CD4-positive, alpha-beta T cell (primary cell): ENCODE measurements around the gene STK24. TPM values are rescaled to one million over a fixed set of nuclear protein-coding genes. Genes with fewer than 3 reads are reported as not detected.

Experiments used
- ATAC-seq: fragments of 200-7000 bp; cut with Tn5 transposase; one replicate; pipeline ENCODE4 v1.10.0; 2022; ENCODE audit warnings: mild to moderate bottlenecking; ENCODE audit not compliant: poor library complexity
- CTCF ChIA-PET: fragments of 350-600 bp; sonication (Branson Sonifier 250); formaldehyde crosslinking; loops from one replicate; lab custom pipeline; 2021; ENCODE audit warnings: antibody characterized with exemption, inconsistent platforms; lab: Charles Lee
- POLR2A ChIA-PET: fragments of 350-600 bp; sonication (Branson Sonifier 250); formaldehyde crosslinking; loops from one replicate; lab custom pipeline; 2021; ENCODE audit warnings: antibody characterized with exemption, inconsistent platforms; lab: Charles Lee
- DNase-seq, 14 experiments: peaks; one replicate each; pipeline ENCODE4 v3.0.0-alpha.2; 2013 to 2020; ENCODE audit warnings: mixed read lengths in 2 of 14
- H3K27ac ChIP-seq, 2 donors: one replicate each; pipeline versions ENCODE4 v1.5.1 to v1.7.0; 2013; ENCODE audit warnings: low read length in 2 of 2, low read depth in 1 of 2, mild to moderate bottlenecking in 1 of 2
- H3K27me3 ChIP-seq, 2 experiments: 1 replicate in 1 of 2; 2 replicates in 1 of 2; pipeline versions ENCODE4 v1.6.1 to v1.7.0; 2013; ENCODE audit warnings: low read length in 2 of 2, control low read depth in 1 of 2, mild to moderate bottlenecking in 1 of 2, moderate library complexity in 1 of 2; ENCODE audit not compliant: insufficient read depth in 2 of 2, control insufficient read depth in 1 of 2
- H3K36me3 ChIP-seq: one replicate; pipeline ENCODE4 v1.6.1; 2013; ENCODE audit warnings: low read length, control low read depth; ENCODE audit not compliant: insufficient read depth
- H3K4me1 ChIP-seq: one replicate; pipeline ENCODE4 v1.6.1; 2013; ENCODE audit warnings: low read length, control low read depth; ENCODE audit not compliant: insufficient read depth
- H3K4me3 ChIP-seq: one replicate; pipeline ENCODE4 v1.5.1; 2013; ENCODE audit warnings: mild to moderate bottlenecking, low read length, moderate library complexity
- H3K9me3 ChIP-seq, 2 experiments: 1 replicate in 1 of 2; 2 replicates in 1 of 2; pipeline versions ENCODE4 v1.6.1 to v1.7.0; 2013; ENCODE audit warnings: low read length in 2 of 2, mild to moderate bottlenecking in 2 of 2, control low read depth in 1 of 2, moderate library complexity in 1 of 2; ENCODE audit not compliant: control insufficient read depth in 1 of 2, insufficient read depth in 1 of 2
- H3K27ac Mint-ChIP-seq: one replicate; pipeline ENCODE4 v1.8.0; 2020; ENCODE audit warnings: mixed read lengths
- H3K27me3 Mint-ChIP-seq: one replicate; pipeline ENCODE4 v1.8.0; 2021; ENCODE audit warnings: mixed read lengths
- H3K36me3 Mint-ChIP-seq: one replicate; pipeline ENCODE4 v1.8.0; 2021; ENCODE audit warnings: low read depth, mixed read lengths
- H3K4me1 Mint-ChIP-seq: one replicate; pipeline ENCODE4 v1.8.0; 2021; ENCODE audit warnings: low read depth, mixed read lengths
- H3K4me3 Mint-ChIP-seq: one replicate; pipeline ENCODE4 v1.8.0; 2020; ENCODE audit warnings: mild to moderate bottlenecking, mixed read lengths
- H3K9me3 Mint-ChIP-seq: one replicate; pipeline ENCODE4 v1.8.0; 2020; ENCODE audit warnings: mixed read lengths
- intact Hi-C, 2 experiments: fragments of 100-400 bp; cut with DNase I in 1 of 2; cut with micrococcal nuclease in 1 of 2; formaldehyde crosslinking; loops; one replicate each; pipeline versions ENCODE4 v1.15.1 to v1.9.0; 2023 to 2025; cut with DNase I, micrococcal nuclease
- total RNA-seq, 174 experiments: library from RNA in 2 of 174; stranded (reverse) in 2 of 174; gene quantifications; one replicate each; pipeline ENCODE4 v1.2.3 and lab custom pipeline; 2021 to 2026
- TF ChIP-seq, protein P1 (sequence below): fragments of 200-600 bp; IDR thresholded peaks from one replicate; pipeline ENCODE4 v1.8.0; 2022; ENCODE audit warnings: antibody characterized with exemption, mild to moderate bottlenecking

STK24 gene
- total RNA-seq, 2 experiments from 2014 or later = 82.3 to 85.2 TPM

DNA sequence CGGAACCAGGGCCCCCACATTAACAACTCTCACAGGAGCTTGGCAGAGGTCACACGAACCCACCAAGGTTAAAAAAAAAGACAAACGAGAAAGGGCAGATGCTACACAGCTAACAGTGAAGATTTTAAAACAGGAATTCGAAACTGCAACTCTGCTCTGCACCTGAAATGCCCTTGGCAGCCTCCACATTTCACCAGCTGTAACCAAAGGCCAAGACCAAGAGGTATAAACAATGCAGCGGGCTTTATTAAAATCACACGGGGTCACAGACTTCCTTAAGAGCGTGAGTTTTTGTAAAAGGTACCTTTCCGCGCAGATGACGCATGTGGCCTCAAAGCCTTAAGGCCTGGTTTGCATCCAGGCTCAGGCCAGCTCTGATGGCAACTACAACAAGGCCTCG lies 88.2 kb downstream of the STK24 start:
- Histone ChIP-seq H3K4me3 (no peak overlapping the region), H3K4me1 (peaks cover 71% of the 10 kb centered on the region), H3K27ac (no peak overlapping the region), H3K9me3 (no peaks in the 10 kb centered on the region), H3K36me3 (peaks cover 22% of the 10 kb centered on the region), H3K27me3 (no peaks in the 10 kb centered on the region)
- TF ChIP-seq, protein P1, sequence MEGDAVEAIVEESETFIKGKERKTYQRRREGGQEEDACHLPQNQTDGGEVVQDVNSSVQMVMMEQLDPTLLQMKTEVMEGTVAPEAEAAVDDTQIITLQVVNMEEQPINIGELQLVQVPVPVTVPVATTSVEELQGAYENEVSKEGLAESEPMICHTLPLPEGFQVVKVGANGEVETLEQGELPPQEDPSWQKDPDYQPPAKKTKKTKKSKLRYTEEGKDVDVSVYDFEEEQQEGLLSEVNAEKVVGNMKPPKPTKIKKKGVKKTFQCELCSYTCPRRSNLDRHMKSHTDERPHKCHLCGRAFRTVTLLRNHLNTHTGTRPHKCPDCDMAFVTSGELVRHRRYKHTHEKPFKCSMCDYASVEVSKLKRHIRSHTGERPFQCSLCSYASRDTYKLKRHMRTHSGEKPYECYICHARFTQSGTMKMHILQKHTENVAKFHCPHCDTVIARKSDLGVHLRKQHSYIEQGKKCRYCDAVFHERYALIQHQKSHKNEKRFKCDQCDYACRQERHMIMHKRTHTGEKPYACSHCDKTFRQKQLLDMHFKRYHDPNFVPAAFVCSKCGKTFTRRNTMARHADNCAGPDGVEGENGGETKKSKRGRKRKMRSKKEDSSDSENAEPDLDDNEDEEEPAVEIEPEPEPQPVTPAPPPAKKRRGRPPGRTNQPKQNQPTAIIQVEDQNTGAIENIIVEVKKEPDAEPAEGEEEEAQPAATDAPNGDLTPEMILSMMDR = no peak
- no peak for DNase-seq
- no peak for ATAC-seq
- H3K27me3 Mint-ChIP-seq = no peaks in the 10 kb centered on the region
- no peaks in the 10 kb centered on the region for H3K9me3 Mint-ChIP-seq
- H3K27ac Mint-ChIP-seq = peak overlapping the region; percentile 60
- H3K36me3 Mint-ChIP-seq = peaks cover 38% of the 10 kb centered on the region
- intact Hi-C loops = no loop called here
- H3K4me1 Mint-ChIP-seq = peaks cover 98% of the 10 kb centered on the region
- ChIA-PET CTCF (no interaction called here), POLR2A (interaction anchor here (0.9 kb wide), 1 partner anchor 26 kb away, joined by 3 read pairs; no protein-coding TSS in a partner anchor)
- no peak overlapping the region for H3K4me3 Mint-ChIP-seq

DNA sequence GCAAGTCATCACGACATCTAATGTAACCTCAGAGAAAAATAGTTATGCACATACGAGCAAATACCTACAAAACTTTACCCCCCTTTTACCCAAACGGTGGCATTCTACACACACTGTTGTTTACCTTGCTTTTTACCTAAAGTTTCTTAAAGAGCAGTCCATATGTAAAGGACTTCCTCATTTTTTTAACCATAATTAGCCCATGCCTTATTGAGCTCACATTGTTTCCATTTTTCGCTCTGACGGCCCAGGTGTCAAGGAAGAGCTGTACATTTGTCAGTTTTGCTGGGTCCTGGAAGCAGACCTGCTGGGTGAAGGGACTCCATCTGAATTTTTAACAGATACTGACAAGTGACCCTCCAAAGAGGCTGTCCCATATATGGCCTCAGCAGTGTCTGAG lies 89.4 kb downstream of the STK24 start:
- Mint-ChIP-seq H3K4me3 (no peak overlapping the region), H3K9me3 (no peaks in the 10 kb centered on the region), H3K27ac (peak overlapping the region; percentile 60), H3K4me1 (peaks cover 91% of the 10 kb centered on the region), H3K36me3 (peaks cover 30% of the 10 kb centered on the region), H3K27me3 (no peaks in the 10 kb centered on the region)
- Histone ChIP-seq H3K36me3 (peaks cover 22% of the 10 kb centered on the region), H3K27ac (no peak overlapping the region), H3K9me3 (peaks cover 0 to 4% of the 10 kb centered on the region in 2 experiments), H3K27me3 (no peaks in the 10 kb centered on the region), H3K4me3 (no peak overlapping the region), H3K4me1 (peaks cover 83% of the 10 kb centered on the region)
- ATAC-seq = no peak
- no peak for DNase-seq
- intact Hi-C loops = no loop called here
- ChIA-PET CTCF (interaction anchor here (0.6 to 0.9 kb wide), 2 partner anchors 17 to 463 kb away, joined by 3 read pairs; no protein-coding TSS in a partner anchor), POLR2A (interaction anchor here (0.9 kb wide), 1 partner anchor 166 kb away, joined by 3 read pairs; no protein-coding TSS in a partner anchor)
- TF ChIP-seq, protein P1 = no peak

DNA sequence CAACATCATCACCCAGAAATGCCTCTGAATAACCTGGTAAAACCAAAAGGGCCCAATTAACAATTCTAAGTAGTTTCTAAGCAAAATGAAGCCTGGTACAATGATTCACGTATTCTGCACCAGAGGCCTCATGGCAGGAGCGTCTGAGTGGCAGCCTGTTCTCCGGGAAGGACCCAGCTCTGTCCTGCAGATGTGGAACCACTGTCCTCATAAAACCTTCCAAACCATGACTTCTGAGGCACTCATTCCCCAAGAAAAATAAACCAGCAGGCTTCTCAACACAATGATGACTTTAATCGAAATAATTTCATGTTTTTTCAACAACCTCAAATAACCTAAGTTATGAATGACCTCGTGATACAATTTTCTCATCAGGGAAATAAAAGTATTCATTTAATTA lies 89.9 kb downstream of the STK24 start:
- Histone ChIP-seq H3K27me3 (no peaks in the 10 kb centered on the region), H3K9me3 (peaks cover 0 to 4% of the 10 kb centered on the region in 2 experiments), H3K4me1 (peaks cover 87% of the 10 kb centered on the region), H3K4me3 (no peak overlapping the region), H3K36me3 (peaks cover 23% of the 10 kb centered on the region), H3K27ac (no peak overlapping the region)
- Mint-ChIP-seq H3K27ac (peak overlapping the region; percentile 60), H3K9me3 (no peaks in the 10 kb centered on the region), H3K27me3 (no peaks in the 10 kb centered on the region), H3K4me1 (peaks cover 90% of the 10 kb centered on the region), H3K36me3 (peaks cover 25% of the 10 kb centered on the region), H3K4me3 (no peak overlapping the region)
- TF ChIP-seq, protein P1 = no peak
- CTCF ChIA-PET = interaction anchor here (1.2 kb wide), 1 partner anchor 15 kb away, joined by 3 read pairs; no protein-coding TSS in a partner anchor
- ATAC-seq (no peak), DNase-seq (no peak)
- intact Hi-C loops = no loop called here
- POLR2A ChIA-PET = interaction anchor here (0.9 to 1.1 kb wide), 2 partner anchors 11 to 166 kb away, joined by 3 read pairs; no protein-coding TSS in a partner anchor
